ENCODE results near the gene UTP15. TPM values are rescaled to one million over a fixed set of nuclear protein-coding genes. Genes with fewer than 3 reads are reported as not detected.

The UTP15 gene
- total and polyA plus RNA-seq, 10 donors, result 4.5 to 37.0 (median 16.3) TPM

DNA sequence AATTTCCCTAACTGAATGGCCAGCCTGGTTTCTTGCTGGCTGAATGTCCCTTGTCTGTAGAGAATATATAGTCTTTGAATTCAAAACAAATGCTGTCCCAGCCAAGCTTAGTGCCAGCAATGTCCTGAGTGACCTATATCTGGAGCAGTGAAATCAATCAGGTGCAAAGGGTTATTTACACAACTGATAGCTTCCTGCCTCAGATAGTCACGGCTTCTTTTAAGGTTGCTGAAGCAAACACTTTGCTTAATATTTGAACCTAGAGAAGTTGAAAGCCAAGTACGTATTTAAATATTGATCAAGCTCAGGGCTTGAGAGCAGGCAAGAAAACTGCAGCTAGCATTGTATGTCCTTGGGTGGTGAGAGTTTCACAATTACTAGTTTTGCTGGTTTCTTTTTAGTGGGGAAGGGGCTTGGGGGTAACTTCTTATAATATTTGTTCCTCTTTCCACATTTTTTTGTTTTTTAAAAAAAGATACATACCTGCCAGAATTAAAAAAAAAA lies 58.4 kb downstream of the UTP15 start:
- TF ChIP-seq POLR2AphosphoS5 (IDR thresholded peaks at IDR 0.05) (no peak), POLR2A (IDR thresholded peaks at IDR 0.05) (no peak)
- TF ChIP-seq, protein P1, sequence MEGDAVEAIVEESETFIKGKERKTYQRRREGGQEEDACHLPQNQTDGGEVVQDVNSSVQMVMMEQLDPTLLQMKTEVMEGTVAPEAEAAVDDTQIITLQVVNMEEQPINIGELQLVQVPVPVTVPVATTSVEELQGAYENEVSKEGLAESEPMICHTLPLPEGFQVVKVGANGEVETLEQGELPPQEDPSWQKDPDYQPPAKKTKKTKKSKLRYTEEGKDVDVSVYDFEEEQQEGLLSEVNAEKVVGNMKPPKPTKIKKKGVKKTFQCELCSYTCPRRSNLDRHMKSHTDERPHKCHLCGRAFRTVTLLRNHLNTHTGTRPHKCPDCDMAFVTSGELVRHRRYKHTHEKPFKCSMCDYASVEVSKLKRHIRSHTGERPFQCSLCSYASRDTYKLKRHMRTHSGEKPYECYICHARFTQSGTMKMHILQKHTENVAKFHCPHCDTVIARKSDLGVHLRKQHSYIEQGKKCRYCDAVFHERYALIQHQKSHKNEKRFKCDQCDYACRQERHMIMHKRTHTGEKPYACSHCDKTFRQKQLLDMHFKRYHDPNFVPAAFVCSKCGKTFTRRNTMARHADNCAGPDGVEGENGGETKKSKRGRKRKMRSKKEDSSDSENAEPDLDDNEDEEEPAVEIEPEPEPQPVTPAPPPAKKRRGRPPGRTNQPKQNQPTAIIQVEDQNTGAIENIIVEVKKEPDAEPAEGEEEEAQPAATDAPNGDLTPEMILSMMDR (IDR thresholded peaks at IDR 0.05 in 8 of 11, conservative IDR thresholded peaks at IDR 0.05 in 3 of 11), result no peak
- H3K27ac ChIP-seq, result no peak overlapping the region
- DNase-seq, result no peak
- peaks cover 0 to 45% (median 10%) of the 10 kb centered on the region in 7 donors for H3K27me3 ChIP-seq (replicated peaks in 1 of 7)
- no peaks in the 10 kb centered on the region for H3K36me3 ChIP-seq
- H3K4me1 ChIP-seq, result peaks cover 0 to 27% (median 15%) of the 10 kb centered on the region in 6 donors
- no peak overlapping the region for H3K4me3 ChIP-seq
- intact Hi-C loops (cut with DNase I; ENCODE audit: low total_unique reads), result no loop called here
- H3K9me3 ChIP-seq, result no peaks in the 10 kb centered on the region
- WGBS, 5 donors, result 64 to 86% (median 74%) methylated on average over 2 of the region's 2 CpGs

DNA sequence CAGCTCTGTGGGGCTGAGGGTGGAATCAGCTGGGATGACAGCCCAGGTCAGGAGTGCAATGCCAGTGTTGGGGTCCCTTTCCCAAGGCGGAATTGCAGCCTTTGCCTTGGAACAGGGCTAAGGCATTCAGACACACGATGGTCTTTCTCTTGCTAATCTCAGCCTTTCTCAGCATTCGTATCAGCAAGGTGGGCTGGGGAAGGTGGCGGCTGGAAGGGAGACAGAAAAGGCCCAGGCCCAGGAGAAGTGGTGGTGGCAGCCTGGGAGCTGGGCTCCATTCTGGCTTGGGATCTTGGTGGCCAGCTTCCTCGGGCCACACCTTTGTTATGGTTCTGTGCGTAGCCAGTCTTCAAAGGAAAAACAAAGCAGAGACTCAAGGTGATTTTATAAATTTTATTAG lies 59.3 kb downstream of the UTP15 start:
- H3K4me1 ChIP-seq, result peaks cover 0 to 27% (median 15%) of the 10 kb centered on the region in 6 donors
- H3K4me3 ChIP-seq, result peak overlapping the region in 1 of 8 donors; percentile 59
- intact Hi-C loops (cut with DNase I; ENCODE audit: low total_unique reads), result no loop called here
- no peaks in the 10 kb centered on the region for H3K9me3 ChIP-seq
- no peak for DNase-seq
- H3K27me3 ChIP-seq (replicated peaks in 1 of 7), result peaks cover 0 to 48% (median 10%) of the 10 kb centered on the region in 7 donors
- 91 to 96% (median 91%) methylated on average over 6 of the region's 6 CpGs for WGBS, 5 donors
- TF ChIP-seq, protein P1 (IDR thresholded peaks at IDR 0.05 in 8 of 11, conservative IDR thresholded peaks at IDR 0.05 in 3 of 11), result no peak
- TF ChIP-seq POLR2AphosphoS5 (IDR thresholded peaks at IDR 0.05) (no peak), POLR2A (IDR thresholded peaks at IDR 0.05) (no peak)
- no peaks in the 10 kb centered on the region for H3K36me3 ChIP-seq
- peak overlapping the region in 3 of 8 donors; percentile 74 to 84 (median 76) for H3K27ac ChIP-seq

DNA sequence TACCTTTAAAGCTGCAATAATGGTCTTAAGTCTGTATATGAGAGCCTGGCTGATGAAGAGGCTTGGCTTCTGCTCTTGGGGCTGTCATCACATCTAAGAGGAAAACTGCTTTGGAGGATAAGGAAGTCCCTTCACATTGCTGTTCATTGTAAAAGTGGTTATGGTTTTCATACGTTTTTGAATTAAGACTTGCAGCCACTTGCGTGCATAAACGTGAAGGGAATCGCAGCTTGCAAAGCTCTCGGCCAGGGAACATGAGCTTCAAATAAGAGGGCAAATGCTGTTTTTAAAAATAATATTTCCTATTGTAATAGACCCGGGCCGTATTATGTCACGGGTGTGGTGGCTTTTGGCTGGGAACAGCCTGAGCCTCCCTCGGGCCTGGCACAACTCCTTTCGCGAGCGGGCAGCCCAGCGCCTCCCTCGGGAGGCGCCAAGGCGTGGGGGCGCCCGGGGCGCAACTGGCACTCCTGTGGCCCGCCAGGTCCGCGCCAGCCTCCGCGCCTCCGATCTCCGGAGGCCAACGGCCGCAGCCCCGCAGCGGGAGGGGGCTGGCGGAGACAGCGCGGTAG lies 59.9 kb downstream of the UTP15 start:
- Histone ChIP-seq H3K4me1 (peaks cover 0 to 27% (median 15%) of the 10 kb centered on the region in 6 donors), H3K4me3 (peak overlapping the region; percentile 14 to 73 (median 52)), H3K27me3 (replicated peaks in 1 of 7) (peaks cover 0 to 48% (median 10%) of the 10 kb centered on the region in 7 donors), H3K9me3 (no peaks in the 10 kb centered on the region), H3K27ac (peak overlapping the region in 6 of 8 donors; percentile 64 to 84 (median 75)), H3K36me3 (no peaks in the 10 kb centered on the region)
- TF ChIP-seq POLR2AphosphoS5 (IDR thresholded peaks at IDR 0.05) (no peak), POLR2A (IDR thresholded peaks at IDR 0.05) (no peak)
- TF ChIP-seq, protein P1 (IDR thresholded peaks at IDR 0.05 in 8 of 11, conservative IDR thresholded peaks at IDR 0.05 in 3 of 11), result no peak
- DNase-seq, result no peak
- intact Hi-C loops (cut with DNase I; ENCODE audit: low total_unique reads), result no loop called here
- WGBS, 5 donors, result 1 to 5% (median 1%) methylated on average over 13 to 33 of the region's 33 CpGs

Measured in spleen (tissue), 11 donors.